ENCODE results near the gene PLA2G15.

- no peak for TF ChIP-seq GATA2 (IDR thresholded peaks at IDR 0.05; ENCODE audit: low read depth, low read length)
- no peak for TF ChIP-seq GATA3 (IDR thresholded peaks at IDR 0.05; ENCODE audit: low read depth, low read length)
Measured at GRCh38 chr16:68216240-68216639, 28.9 kb upstream of the PLA2G15 start.
